Measurements from ENCODE around the gene CCDC112.

- TF ChIP-seq, protein P1, sequence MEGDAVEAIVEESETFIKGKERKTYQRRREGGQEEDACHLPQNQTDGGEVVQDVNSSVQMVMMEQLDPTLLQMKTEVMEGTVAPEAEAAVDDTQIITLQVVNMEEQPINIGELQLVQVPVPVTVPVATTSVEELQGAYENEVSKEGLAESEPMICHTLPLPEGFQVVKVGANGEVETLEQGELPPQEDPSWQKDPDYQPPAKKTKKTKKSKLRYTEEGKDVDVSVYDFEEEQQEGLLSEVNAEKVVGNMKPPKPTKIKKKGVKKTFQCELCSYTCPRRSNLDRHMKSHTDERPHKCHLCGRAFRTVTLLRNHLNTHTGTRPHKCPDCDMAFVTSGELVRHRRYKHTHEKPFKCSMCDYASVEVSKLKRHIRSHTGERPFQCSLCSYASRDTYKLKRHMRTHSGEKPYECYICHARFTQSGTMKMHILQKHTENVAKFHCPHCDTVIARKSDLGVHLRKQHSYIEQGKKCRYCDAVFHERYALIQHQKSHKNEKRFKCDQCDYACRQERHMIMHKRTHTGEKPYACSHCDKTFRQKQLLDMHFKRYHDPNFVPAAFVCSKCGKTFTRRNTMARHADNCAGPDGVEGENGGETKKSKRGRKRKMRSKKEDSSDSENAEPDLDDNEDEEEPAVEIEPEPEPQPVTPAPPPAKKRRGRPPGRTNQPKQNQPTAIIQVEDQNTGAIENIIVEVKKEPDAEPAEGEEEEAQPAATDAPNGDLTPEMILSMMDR (IDR thresholded peaks at IDR 0.05; ENCODE audit: insufficient read depth, low read length): no peak
- no peak for TF ChIP-seq GABPA (IDR thresholded peaks at IDR 0.05; ENCODE audit: low read depth)
Measured at GRCh38 chr5:115265220-115265619, 31.2 kb downstream of the CCDC112 start.
